ENCODE data around the gene KIF1B.

GRCh38 chr1:10278880-10279279 lies 68.5 kb downstream of the KIF1B start:
- TF ChIP-seq ZC3H10 (CRISPR knock-in tag; IDR thresholded peaks at IDR 0.05) (no peak), PPARA (CRISPR knock-in tag; IDR thresholded peaks at IDR 0.05; ENCODE audit: borderline replicate concordance) (no peak), SNAI2 (CRISPR knock-in tag; IDR thresholded peaks at IDR 0.05) (no peak)
- TF ChIP-seq, protein P1, sequence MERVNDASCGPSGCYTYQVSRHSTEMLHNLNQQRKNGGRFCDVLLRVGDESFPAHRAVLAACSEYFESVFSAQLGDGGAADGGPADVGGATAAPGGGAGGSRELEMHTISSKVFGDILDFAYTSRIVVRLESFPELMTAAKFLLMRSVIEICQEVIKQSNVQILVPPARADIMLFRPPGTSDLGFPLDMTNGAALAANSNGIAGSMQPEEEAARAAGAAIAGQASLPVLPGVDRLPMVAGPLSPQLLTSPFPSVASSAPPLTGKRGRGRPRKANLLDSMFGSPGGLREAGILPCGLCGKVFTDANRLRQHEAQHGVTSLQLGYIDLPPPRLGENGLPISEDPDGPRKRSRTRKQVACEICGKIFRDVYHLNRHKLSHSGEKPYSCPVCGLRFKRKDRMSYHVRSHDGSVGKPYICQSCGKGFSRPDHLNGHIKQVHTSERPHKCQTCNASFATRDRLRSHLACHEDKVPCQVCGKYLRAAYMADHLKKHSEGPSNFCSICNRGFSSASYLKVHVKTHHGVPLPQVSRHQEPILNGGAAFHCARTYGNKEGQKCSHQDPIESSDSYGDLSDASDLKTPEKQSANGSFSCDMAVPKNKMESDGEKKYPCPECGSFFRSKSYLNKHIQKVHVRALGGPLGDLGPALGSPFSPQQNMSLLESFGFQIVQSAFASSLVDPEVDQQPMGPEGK (CRISPR knock-in tag; IDR thresholded peaks at IDR 0.05; ENCODE audit: borderline replicate concordance) = no peak

Measured in SK-N-SH treated with all-trans-retinoic acid at 6 μM for 48 hours (cell line).